K562 (cell line): ENCODE data around the gene ZIC2. TPM values are rescaled to one million over a fixed set of nuclear protein-coding genes. Genes with fewer than 3 reads are reported as not detected.

ENCODE experiments used
- ATAC-seq: fragments of 200-7000 bp; cut with Tn5 transposase; 3 replicates; pipeline ENCODE4 v1.9.1; 2020; ENCODE audit warnings: moderate library complexity
- BruUV-seq: library from RNA; stranded (reverse); fragments of 400-500 nt; replicated peaks from 2 replicates; lab custom pipeline; 2021; lab: Mats Ljungman, UMichigan
- CTCF ChIA-PET: fragments of 300-600 bp; formaldehyde crosslinking; extraction: SDS; loops from one replicate; lab custom pipeline; 2021; ENCODE audit warnings: low intra/inter-chr PET ratio; lab: Yijun Ruan, JAX
- POLR2A ChIA-PET: fragments of 300-600, 350-650 bp; sonication (Branson Sonifier 250); formaldehyde crosslinking; extraction: SDS; loops from one replicate; lab custom pipeline; 2021; ENCODE audit warnings: antibody characterized with exemption, inconsistent platforms; lab: Yijun Ruan, JAX
- DNase-seq, 4 experiments: peaks; one replicate each; pipeline versions ENCODE4 v3.0.0 to v3.0.0-alpha.2; 2011 to 2018; ENCODE audit warnings: low spot score in 3 of 4, mixed read lengths in 3 of 4; ENCODE audit errors: extremely low read depth in 1 of 4
- FAIRE-seq: peaks from 2 replicates; lab custom pipeline; 2011; peaks lifted over from hg19 to GRCh38; lab: Jason Lieb, UNC
- H2AFZ ChIP-seq: 2 replicates; pipeline ENCODE4 v1.6.0; 2011; ENCODE audit warnings: low read depth, low read length, control low read depth, inconsistent platforms
- H3K27ac ChIP-seq: fragments of 200-600 bp; 3 replicates; pipeline ENCODE4 v1.8.0; 2011; ENCODE audit warnings: low read depth, mild to moderate bottlenecking, control low read depth, inconsistent platforms, low read length, moderate library complexity, mixed read lengths; ENCODE audit errors: extremely low read depth
- H3K27me3 ChIP-seq, 2 experiments: fragments of 300-600 bp in 1 of 2; 2 replicates in 1 of 2; 3 replicates in 1 of 2; pipeline versions ENCODE4 v1.6.0 to v1.8.0; 2011; ENCODE audit warnings: inconsistent platforms in 2 of 2, low read length in 2 of 2, mild to moderate bottlenecking in 1 of 2, mixed read lengths in 1 of 2, moderate library complexity in 1 of 2; ENCODE audit not compliant: control insufficient read depth in 2 of 2, insufficient read depth in 2 of 2
- H3K36me3 ChIP-seq: fragments of 300-600 bp; 3 replicates; pipeline ENCODE4 v1.8.0; 2011; ENCODE audit warnings: mild to moderate bottlenecking, low read length, inconsistent platforms; ENCODE audit not compliant: control insufficient read depth, insufficient read depth
- H3K4me1 ChIP-seq, 2 experiments: fragments of 200-600 bp in 1 of 2; replicated peaks in 1 of 2; 2 replicates in 1 of 2; 3 replicates in 1 of 2; pipeline versions ENCODE4 v1.5.1 to v1.8.0; 2011; ENCODE audit warnings: inconsistent platforms in 2 of 2, low read length in 2 of 2, mild to moderate bottlenecking in 1 of 2, mixed read lengths in 1 of 2, moderate library complexity in 1 of 2; ENCODE audit not compliant: control insufficient read depth in 2 of 2, insufficient read depth in 2 of 2
- H3K4me2 ChIP-seq: 2 replicates; pipeline ENCODE4 v1.6.1; 2011; ENCODE audit warnings: low read length, control low read depth, inconsistent platforms, mixed read lengths; ENCODE audit not compliant: insufficient read depth
- H3K4me3 ChIP-seq: fragments of 200-600 bp; sonication (generic), shearing (Covaris generic); 2 replicates; pipeline ENCODE4 v1.5.1; 2016; ENCODE audit warnings: control low read depth, inconsistent platforms
- H3K79me2 ChIP-seq: fragments of 200-600 bp; 3 replicates; pipeline ENCODE4 v1.8.0; 2011; ENCODE audit warnings: low read length, inconsistent platforms; ENCODE audit not compliant: control insufficient read depth, insufficient read depth
- H3K9ac ChIP-seq, 2 experiments: 2 replicates each; pipeline versions ENCODE4 v1.6.0 to v1.6.1; 2011; ENCODE audit warnings: low read depth in 2 of 2, low read length in 2 of 2, control low read depth in 1 of 2, inconsistent platforms in 1 of 2, mild to moderate bottlenecking in 1 of 2, mixed read lengths in 1 of 2; ENCODE audit not compliant: insufficient read depth in 1 of 2
- H3K9me1 ChIP-seq: one replicate; pipeline ENCODE4 v1.6.0; 2011; ENCODE audit warnings: inconsistent platforms, mild to moderate bottlenecking, low read length, moderate library complexity; ENCODE audit not compliant: control insufficient read depth, insufficient read depth
- H3K9me3 ChIP-seq: replicated peaks from 2 replicates; pipeline ENCODE4 v1.5.1; 2011; ENCODE audit warnings: low read depth, low read length, inconsistent platforms; ENCODE audit not compliant: control insufficient read depth, insufficient read depth
- H4K20me1 ChIP-seq: replicated peaks from 2 replicates; pipeline ENCODE4 v1.6.1; 2011; ENCODE audit warnings: low read length, inconsistent platforms, mixed read lengths; ENCODE audit not compliant: control insufficient read depth, insufficient read depth
- BMI1 ChIP-seq: fragments of 150-350 bp; IDR thresholded peaks from 2 replicates; pipeline ENCODE4 v1.6.1; 2014; ENCODE audit warnings: low read length
- CBX2 ChIP-seq: fragments of 200-600 bp; sonication (generic); IDR thresholded peaks from one replicate; pipeline ENCODE4 v1.6.1; 2012; ENCODE audit warnings: mild to moderate bottlenecking, low read length, inconsistent platforms; ENCODE audit not compliant: insufficient read depth, poor library complexity, severe bottlenecking
- CBX8 ChIP-seq: fragments of 200-600 bp; sonication (generic); IDR thresholded peaks from 2 replicates; pipeline ENCODE4 v1.6.1; 2012; ENCODE audit warnings: borderline replicate concordance, mixed run types, low read depth, mild to moderate bottlenecking, moderate library complexity, mixed read lengths, low read length, control low read depth, inconsistent platforms; ENCODE audit not compliant: poor library complexity, severe bottlenecking; ENCODE audit errors: extremely low read depth
- ETV5 ChIP-seq: sonication (generic); formaldehyde crosslinking; IDR thresholded peaks from 2 replicates; pipeline ENCODE4 v1.4.0; 2020; ENCODE audit warnings: low read depth, mild to moderate bottlenecking, missing genetic modification reagents
- GATAD2B ChIP-seq: fragments of 450-650 bp; IDR thresholded peaks from 2 replicates; pipeline ENCODE4 v1.6.1; 2017; ENCODE audit warnings: mild to moderate bottlenecking, borderline replicate concordance
- HNRNPUL1 ChIP-seq: fragments of 200-400 bp; formaldehyde crosslinking; IDR thresholded peaks from 2 replicates; pipeline ENCODE4 v1.6.1; 2017; ENCODE audit warnings: low read length
- SMC3 ChIP-seq: conservative IDR thresholded peaks from 2 replicates; pipeline ENCODE4 v1.6.1; 2011; ENCODE audit warnings: low read depth, low read length, improper control_type of control experiment; ENCODE audit not compliant: insufficient read depth
- ZFP36 ChIP-seq: fragments of 150-350 bp; IDR thresholded peaks from 2 replicates; pipeline ENCODE4 v1.6.1; 2018; ENCODE audit warnings: low read length, low read depth; ENCODE audit not compliant: partially characterized antibody
- ZNF436 ChIP-seq: fragments of 250-450, 450-650 bp; sonication (Bioruptor Pico); formaldehyde crosslinking; IDR thresholded peaks from 2 replicates; pipeline ENCODE4 v1.7.0; 2020; ENCODE audit warnings: mild to moderate bottlenecking
- ZNF780A ChIP-seq: fragments of 250-450 bp; sonication (Bioruptor Pico); IDR thresholded peaks from 2 replicates; pipeline ENCODE4 v1.5.0; 2021; ENCODE audit warnings: mild to moderate bottlenecking
- WGBS: fragments of 100-300 bp; shearing (Covaris generic); methylation state at CpG from one replicate; pipeline ENCODE4 v1.1.6; 2016; ENCODE audit warnings: low coverage, mixed read lengths; ENCODE audit not compliant: insufficient coverage; ENCODE audit errors: missing lambda C conversion rate; 5-methylcytosine and 5-hydroxymethylcytosine counted together
- in situ Hi-C: fragments of 300-500 bp; cut with MboI; formaldehyde crosslinking; loops from 4 replicates; pipeline ENCODE4 v1.15.0; 2018; ENCODE audit warnings: inconsistent platforms, mixed read lengths
- intact Hi-C: fragments of 100-400 bp; cut with micrococcal nuclease; formaldehyde crosslinking; loops from 2 replicates; pipeline ENCODE4 v1.14.2; 2022
- polyA plus RNA-seq, 8 experiments: library from polyadenylated mRNA; depleted of rRNA in 4 of 8; stranded (reverse) in 5 of 8; unstranded in 3 of 8; fragments of >200 nt; fragmentation: Nextera tagmentation in 2 of 8; fragmentation: Illumina TruSeq in 1 of 8; extraction: Ambion mirVana in 2 of 8; extraction: Trizol in 1 of 8; gene quantifications; 2 replicates each; pipeline versions ENCODE4 v1.2.1 to v1.2.3, GENCODE V29; 2011 to 2014; ENCODE audit warnings: inconsistent platforms in 1 of 8, missing spikeins in 1 of 8
- total RNA-seq, 7 experiments: library from RNA; depleted of rRNA in 6 of 7; stranded (reverse); fragments of >200 nt in 6 of 7; fragmentation: Illumina TruSeq in 2 of 7; extraction: Trizol in 2 of 7; gene quantifications; 2 replicates each; pipeline versions ENCODE4 v1.2.1 to v1.2.3, GENCODE V29; 2011 to 2021; ENCODE audit warnings: low replicate concordance in 1 of 7
- TF ChIP-seq, protein P1 (sequence below): fragments of 250-450 bp; sonication (Bioruptor Pico); IDR thresholded peaks from 2 replicates; pipeline ENCODE4 v1.4.0; 2020; ENCODE audit warnings: borderline replicate concordance

Gene ZIC2
- total and polyA plus RNA-seq, 9 of the 15 experiments (the other 6 are each of a cell fraction or from before 2014, with no cell fraction given), result 1.8 to 18.0 (median 4.5) TPM

DNA sequence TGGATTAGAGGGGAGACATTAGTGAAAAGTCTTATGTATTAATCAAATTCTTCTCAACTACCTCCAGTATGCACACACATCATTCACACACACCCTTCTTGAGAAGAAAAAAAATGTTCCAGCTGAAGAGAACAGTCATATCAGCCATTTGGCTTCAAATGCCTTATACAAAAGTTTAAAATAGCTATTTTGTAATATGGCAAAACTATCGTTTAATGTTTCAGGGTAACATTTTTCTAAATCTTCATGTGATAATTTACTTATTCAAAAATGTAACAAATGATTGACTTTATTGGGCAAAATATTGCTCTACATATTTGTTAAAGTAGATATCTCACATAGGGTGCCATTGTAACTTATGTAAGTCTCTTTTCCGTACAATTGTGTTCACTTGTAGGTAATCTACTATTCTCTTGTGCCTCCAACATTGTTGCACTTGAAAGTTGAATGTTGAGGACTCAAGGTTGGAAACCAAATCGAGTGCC lies 13.6 kb downstream of the ZIC2 start (continued):
- no peak for TF ChIP-seq GATAD2B
- no peak for TF ChIP-seq ETV5
- TF ChIP-seq, protein P1, sequence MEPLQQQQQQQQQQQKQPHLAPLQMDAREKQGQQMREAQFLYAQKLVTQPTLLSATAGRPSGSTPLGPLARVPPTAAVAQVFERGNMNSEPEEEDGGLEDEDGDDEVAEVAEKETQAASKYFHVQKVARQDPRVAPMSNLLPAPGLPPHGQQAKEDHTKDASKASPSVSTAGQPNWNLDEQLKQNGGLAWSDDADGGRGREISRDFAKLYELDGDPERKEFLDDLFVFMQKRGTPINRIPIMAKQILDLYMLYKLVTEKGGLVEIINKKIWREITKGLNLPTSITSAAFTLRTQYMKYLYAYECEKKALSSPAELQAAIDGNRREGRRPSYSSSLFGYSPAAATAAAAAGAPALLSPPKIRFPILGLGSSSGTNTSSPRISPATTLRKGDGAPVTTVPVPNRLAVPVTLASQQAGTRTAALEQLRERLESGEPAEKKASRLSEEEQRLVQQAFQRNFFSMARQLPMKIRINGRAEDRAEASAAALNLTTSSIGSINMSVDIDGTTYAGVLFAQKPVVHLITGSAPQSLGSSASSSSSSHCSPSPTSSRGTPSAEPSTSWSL, result no peak
- no peak for TF ChIP-seq SMC3
- peak; percentile 90 for TF ChIP-seq CBX8
- no peak for TF ChIP-seq ZNF436 (CRISPR knock-in tag)

DNA sequence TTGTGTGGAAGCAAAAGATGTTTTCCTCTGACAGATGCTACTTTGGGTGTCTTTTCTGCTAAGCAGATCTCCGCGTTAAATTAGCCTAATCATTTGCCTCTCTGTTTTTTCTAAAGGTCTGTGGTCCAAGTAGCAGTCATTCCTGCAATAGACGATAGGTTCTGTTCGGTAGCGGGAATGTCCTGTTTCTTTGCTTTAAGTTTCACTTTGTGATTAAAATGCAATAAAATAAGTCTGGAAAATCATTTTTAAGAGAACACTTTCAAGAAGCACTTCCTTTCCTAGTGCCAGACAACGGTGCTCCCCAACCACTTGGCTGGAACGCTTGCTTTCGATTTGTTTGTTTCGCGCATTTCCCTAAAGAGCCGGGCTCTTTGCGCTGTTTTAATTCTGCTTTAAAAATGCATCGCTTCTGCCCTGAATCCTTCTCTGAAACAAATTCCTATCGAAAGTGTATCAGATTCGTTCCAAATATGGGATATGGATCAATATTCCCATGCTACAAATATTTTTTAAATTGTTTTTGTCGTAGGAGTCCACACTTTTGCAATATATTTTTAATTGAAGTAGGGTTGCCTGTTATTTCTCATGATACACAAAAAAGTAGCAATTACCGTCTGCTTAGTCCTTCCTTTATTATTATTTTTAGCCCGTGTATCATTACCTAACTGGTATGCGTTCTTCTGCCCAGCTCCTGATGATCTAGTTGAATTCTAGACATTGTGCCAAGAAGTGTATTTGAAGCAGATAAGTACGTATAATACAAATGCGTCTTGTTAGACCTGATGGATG lies 14.2 kb downstream of the ZIC2 start:
- no peak overlapping the region for H2AFZ ChIP-seq
- no peak overlapping the region for H3K9ac ChIP-seq
- ATAC-seq, result no peak
- H3K9me1 ChIP-seq, result no peaks in the 10 kb centered on the region
- intact Hi-C loops, result no loop called here
- H3K9me3 ChIP-seq, result no peaks in the 10 kb centered on the region
- 27% methylated on average over 16 of the region's 21 CpGs for whole genome bisulfite sequencing
- ChIA-PET CTCF (no interaction called here), POLR2A (no interaction called here)
- in situ Hi-C loops, result no loop called here
- FAIRE-seq, result peak; percentile 44
- no TSS peak for BruUV-seq
- H4K20me1 ChIP-seq, result no peaks in the 10 kb centered on the region
- no peak for DNase-seq
- no peaks in the 10 kb centered on the region for H3K79me2 ChIP-seq
- no peaks in the 10 kb centered on the region for H3K36me3 ChIP-seq
- TF ChIP-seq BMI1, result peak; percentile 1
- peak; percentile 98 for TF ChIP-seq CBX2
- peak; percentile 49 for TF ChIP-seq ZFP36
- TF ChIP-seq ZNF780A, result no peak
- peak; percentile 100 for TF ChIP-seq CBX8
- TF ChIP-seq HNRNPUL1, result no peak
- peaks cover 8 to 10% of the 10 kb centered on the region in 2 experiments; a peak in 4 of 5 replicates for H3K27me3 ChIP-seq
- H3K27ac ChIP-seq, result no peak overlapping the region
- no peak overlapping the region for H3K4me2 ChIP-seq
- H3K4me3 ChIP-seq, result no peak overlapping the region
- peaks cover 0 to 9% of the 10 kb centered on the region in 2 experiments; a peak in 2 of 5 replicates for H3K4me1 ChIP-seq
